ENCODE measurements around the gene XYLT1. TPM values are rescaled to one million over a fixed set of nuclear protein-coding genes. Genes with fewer than 3 reads are reported as not detected.

XYLT1 gene
- total and polyA plus RNA-seq, 2 of the 13 experiments (the other 11 are each of a cell fraction or from before 2014, with no cell fraction given): not detected

- TF ChIP-seq ZNF407 (CRISPR knock-in tag; IDR thresholded peaks at IDR 0.05; ENCODE audit: not compliant biosample characterization) (no peak), DNMT1 (CRISPR knock-in tag; IDR thresholded peaks at IDR 0.05) (no peak), ZBTB4 (CRISPR knock-in tag; IDR thresholded peaks at IDR 0.05; ENCODE audit: borderline replicate concordance) (no peak), YY1 (IDR thresholded peaks at IDR 0.05; ENCODE audit: insufficient read depth, insufficient replicate concordance, low read depth, low read length) (no peak)
- TF ChIP-seq, protein P1, sequence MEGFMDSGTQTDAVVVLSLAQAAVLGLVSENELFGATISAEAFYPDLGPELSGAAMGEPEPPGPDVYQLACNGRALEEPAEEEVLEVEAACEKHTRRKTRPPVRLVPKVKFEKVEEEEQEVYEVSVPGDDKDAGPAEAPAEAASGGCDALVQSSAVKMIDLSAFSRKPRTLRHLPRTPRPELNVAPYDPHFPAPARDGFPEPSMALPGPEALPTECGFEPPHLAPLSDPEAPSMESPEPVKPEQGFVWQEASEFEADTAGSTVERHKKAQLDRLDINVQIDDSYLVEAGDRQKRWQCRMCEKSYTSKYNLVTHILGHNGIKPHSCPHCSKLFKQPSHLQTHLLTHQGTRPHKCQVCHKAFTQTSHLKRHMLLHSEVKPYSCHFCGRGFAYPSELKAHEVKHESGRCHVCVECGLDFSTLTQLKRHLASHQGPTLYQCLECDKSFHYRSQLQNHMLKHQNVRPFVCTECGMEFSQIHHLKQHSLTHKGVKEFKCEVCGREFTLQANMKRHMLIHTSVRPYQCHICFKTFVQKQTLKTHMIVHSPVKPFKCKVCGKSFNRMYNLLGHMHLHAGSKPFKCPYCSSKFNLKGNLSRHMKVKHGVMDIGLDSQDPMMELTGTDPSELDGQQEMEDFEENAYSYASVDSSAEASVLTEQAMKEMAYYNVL (CRISPR knock-in tag; IDR thresholded peaks at IDR 0.05; ENCODE audit: borderline replicate concordance): no peak
Measured at GRCh38 chr16:17233318-17234002, 237.3 kb downstream of the XYLT1 start (continued).

All from HepG2 (cell line).